ENCODE results near the gene PRRT4. TPM values are rescaled to one million over a fixed set of nuclear protein-coding genes. Genes with fewer than 3 reads are reported as not detected.
A peak's percentile ranks its signal among the peaks of the same experiment; 100 is the strongest.

The PRRT4 gene
- total RNA-seq, 1 donor from 2014 or later: 4.0 TPM

DNA sequence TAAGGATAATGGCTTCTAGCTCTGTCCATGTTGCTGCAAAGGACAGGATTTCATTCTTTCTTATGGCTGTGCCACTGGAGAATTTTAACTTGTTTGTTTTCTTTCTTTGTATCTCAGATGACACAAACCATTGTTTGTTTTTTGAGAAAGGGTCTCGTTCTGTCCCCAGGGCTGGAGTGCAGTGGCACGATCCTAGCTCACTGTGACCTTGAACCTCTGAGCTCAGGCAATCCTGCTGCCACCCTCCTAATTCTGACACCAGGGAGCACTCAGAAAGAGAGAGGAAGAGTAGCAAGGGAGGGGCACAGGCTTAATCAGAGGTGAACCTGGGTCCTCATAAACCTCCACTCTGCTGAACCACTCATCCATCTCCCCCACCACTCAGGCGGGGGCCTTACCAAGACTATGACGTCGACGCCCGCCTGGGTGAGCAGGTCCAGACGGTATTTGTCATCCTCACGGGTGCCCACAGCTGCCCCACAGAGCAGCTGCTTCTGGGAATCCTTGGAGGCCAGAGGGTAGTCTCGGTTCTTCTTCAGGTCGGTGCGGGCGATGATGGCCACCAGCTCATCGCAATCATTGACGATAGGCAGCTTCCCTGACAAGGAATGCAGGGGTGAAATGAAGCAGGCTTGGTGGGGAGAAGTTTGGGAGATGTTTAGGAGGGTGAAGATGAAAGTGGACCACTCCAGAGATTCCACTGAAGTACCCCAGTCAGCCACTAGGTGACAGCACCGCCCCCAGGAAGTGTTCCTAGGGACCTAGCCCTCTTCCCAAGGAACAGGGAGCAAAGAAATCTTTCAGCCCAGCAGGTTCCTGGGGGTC lies 36.7 kb upstream of the PRRT4 start:
- intact Hi-C loops (cut with DNase I): no loop called here
- DNase-seq (ENCODE audit: low spot score) (peak; percentile 84), ATAC-seq (peak; percentile 73)

DNA sequence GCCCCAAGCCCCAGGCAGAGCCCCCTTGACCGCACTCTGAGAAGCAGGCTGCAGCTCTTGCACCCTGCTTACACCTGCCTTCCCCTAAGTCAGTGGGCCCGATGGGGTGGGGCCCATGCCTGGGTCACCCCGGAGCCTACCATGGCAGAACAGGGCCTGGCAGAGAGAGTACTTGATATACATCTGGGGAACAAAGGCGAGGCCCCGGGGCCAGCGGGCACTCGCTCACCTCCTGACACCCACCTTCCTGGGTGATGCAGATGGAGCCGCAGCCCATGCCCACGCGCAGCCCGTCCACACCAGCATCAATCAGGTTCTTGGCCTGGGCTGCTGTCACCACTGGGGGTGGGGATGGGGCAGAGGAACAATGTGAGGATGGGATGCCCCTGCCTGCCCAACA lies 34.9 kb upstream of the PRRT4 start:
- ATAC-seq: no peak
- DNase-seq (ENCODE audit: low spot score): no peak
- intact Hi-C loops (cut with DNase I): no loop called here

GRCh38 chr7:128395748-128396147 lies 34.3 kb upstream of the PRRT4 start:
- ATAC-seq (no peak), DNase-seq (ENCODE audit: low spot score) (no peak)
- intact Hi-C loops (cut with DNase I): no loop called here

DNA sequence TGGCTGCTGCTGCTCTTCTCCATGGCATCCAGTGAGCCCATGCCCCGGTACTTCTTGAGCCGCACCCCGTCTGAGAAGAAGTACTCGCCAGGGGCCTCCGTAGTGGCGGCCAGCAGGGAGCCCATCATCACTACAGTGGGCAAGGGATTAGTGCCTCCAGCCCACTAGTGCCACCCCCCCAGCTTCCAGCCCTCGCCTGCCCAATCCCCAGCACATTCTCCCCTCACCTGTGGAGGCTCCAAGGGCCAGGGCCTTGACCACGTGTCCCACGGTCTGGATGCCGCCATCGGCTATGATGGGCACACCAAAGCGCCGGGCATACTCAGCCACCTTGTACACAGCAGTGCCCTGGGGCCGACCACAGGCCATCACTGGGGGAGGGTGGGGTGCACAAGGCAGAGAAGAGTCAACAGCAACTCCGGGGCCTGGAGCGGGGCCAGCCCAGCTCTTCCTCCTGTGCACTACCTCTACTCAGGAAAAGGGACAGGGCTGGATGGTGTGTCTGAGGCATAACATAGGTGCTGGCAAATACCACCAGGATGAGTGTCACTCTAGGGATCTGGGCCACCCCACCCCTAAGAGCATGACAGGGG lies 33.5 kb upstream of the PRRT4 start:
- intact Hi-C loops (cut with DNase I): no loop called here
- ATAC-seq (no peak), DNase-seq (ENCODE audit: low spot score) (no peak)

DNA sequence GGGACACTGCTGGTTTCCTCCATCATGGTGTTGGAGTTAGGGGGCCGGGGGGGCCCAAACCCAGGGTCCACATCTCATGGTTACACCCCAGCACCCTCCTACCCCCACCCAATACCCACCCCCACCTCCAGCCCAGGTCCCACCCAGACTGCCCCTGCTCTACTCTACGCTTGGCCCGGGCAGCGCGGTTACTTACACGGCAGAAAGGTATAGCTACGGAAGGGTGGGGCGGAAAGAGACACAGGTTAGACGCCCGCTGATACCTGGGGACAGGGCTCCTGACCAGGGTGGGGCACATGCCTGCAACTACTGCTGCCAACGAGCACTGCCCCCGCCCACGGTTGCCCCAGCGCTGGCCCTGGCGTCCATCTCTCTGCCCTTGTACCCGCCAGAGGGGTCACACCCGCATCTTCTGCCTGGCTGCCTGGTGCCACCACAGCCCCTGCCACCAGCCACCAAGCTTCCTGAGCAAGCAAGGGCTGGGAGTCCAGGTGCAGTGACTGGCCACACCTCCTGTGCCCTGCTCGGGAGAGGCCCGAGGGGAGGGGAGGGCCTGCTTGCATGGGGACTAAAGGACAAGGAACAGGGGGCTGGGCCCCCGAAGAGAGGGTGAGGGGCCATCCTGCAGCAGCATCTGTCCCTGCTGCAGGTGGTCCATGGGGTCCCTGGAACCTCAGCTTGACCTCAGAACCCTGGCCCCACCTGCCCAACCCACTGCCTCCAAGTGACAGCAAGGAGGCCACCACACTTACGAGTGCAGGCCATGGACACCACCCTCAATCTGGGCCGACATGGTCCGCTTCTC lies 32.2 kb upstream of the PRRT4 start:
- DNase-seq (ENCODE audit: low spot score): no peak

DNA sequence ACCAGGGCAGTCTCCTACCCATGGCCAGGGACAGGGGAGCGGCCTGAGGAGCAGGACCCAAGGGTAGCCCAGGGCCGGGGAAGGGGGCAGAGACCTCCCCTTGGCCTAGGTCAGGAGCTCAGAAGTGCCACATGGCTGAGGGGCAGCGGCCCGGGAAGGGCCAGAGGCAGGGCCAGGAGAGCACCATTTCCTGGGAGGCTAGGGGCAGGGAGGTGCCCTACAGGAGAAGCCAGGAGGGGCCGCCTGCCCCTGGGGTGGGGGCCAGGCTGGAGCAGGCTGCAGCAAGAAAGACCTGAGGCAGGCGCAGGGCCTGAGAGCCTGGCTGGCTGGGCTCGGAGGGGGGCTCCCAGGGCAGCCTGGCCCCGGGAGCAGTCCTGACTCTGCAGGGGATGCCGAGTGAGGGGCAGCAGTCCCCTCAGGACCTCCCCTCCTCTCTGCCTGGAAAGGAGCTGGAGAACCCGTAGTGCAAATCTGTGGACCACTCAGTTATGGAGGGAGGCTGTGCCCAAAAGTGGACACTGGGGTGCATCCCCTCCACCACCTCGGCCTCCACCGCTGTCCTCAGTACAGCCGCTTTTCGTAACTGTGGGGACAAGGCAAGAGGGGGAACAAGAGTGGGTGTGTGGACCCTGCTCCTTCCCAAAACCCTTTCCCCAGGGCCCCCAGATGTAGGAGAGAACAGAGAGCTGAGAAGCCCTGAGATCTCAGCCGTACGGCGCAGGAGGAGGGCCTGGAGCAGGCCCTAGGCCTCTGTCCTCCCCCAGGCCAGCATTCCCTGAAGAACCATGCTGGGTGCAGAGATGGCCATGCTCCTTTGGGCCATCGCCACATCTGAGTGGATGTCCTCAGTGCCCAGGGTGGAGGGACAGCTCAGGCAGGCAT lies 31.2 kb upstream of the PRRT4 start:
- intact Hi-C loops (cut with DNase I): no loop called here
- ATAC-seq (no peak), DNase-seq (ENCODE audit: low spot score) (no peak)

More for the DNA sequence above, 32.2 kb upstream of the PRRT4 start:
- intact Hi-C loops (cut with DNase I): no loop called here
- ATAC-seq: no peak

GRCh38 chr7:128391805-128392204 lies 30.3 kb upstream of the PRRT4 start:
- ATAC-seq: no peak
- intact Hi-C loops (cut with DNase I): no loop called here
- DNase-seq (ENCODE audit: low spot score): no peak

- no peak for ATAC-seq
Observed at GRCh38 chr7:128390871-128391565, 29.5 kb upstream of the PRRT4 start.

DNA sequence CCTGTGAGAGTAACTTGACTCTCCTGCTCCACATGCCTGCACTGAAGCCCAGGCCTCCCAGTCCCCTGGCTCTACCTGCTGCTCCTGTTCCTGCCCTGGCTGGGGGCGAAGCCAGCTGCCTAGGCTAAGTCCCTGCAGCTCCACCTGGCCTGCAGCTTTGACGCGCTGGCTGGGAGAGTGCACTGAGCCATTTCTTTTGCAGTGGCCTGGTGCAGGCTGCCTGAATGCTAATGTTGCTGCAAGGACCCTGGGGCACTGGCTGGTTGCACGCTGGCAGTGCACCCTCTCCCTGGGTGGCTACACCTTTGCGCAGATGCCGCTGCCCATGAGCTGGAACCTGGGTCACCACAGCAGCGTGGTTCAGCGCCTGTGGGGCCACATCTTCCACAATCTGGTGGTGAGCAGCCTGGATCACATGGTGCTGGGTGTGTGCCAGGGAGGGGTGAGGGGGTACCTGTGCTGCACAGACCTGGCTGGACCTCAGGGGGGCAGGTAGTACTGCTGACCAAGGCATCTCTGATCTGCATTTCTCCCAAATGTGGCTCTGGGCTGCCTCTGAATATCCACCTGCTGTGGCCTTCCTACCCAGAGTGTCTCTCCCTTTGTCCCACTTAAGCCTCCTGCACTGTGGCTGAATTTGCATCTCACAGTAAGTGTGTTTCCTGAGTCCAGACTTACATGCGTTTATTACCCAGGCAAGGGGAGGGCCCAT lies 28.3 kb upstream of the PRRT4 start:
- no peak for ATAC-seq

More at GRCh38 chr7:128390871-128391565, 29.5 kb upstream of the PRRT4 start:
- intact Hi-C loops (cut with DNase I): no loop called here
- no peak for DNase-seq (ENCODE audit: low spot score)

DNA sequence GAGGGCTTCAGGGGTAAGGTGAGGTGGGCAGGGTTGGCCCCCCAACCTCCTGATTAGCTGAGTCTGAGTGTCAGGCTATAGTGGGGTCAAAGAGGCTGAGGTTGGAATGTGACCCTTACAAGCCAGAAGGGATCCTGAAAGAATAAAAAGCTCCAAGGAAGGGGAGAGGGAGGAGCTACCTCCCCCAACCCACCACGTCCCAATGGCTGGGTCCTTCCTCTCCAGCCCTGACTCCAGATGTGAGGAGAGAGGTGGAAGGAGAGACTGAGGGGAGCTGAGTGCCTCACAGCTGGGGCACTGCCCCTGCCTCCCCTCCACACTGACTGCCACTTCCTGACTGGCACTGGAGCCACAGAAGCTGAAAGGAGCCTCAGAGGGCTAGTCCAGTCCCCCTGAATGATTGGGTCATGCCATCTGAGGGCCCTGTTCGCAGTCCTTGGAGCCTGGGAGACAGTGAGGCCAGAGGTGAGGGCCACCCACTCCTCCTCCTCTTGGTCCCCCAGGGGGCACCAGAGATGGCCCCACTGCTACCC lies 27.7 kb upstream of the PRRT4 start:
- intact Hi-C loops (cut with DNase I): no loop called here
- DNase-seq (ENCODE audit: low spot score) (no peak), ATAC-seq (no peak)

More for the DNA sequence above, 28.3 kb upstream of the PRRT4 start:
- intact Hi-C loops (cut with DNase I): no loop called here
- DNase-seq (ENCODE audit: low spot score): no peak

GRCh38 chr7:128388145-128388485 lies 26.6 kb upstream of the PRRT4 start:
- ATAC-seq (no peak), DNase-seq (ENCODE audit: low spot score) (no peak)
- intact Hi-C loops (cut with DNase I): loop anchor here (1.0 kb wide), 1 partner anchor 18 kb away; no protein-coding TSS in a partner anchor

GRCh38 chr7:128387216-128388144 lies 26.0 kb upstream of the PRRT4 start:
- DNase-seq (ENCODE audit: low spot score): peak; percentile 92
- ATAC-seq: peak; percentile 94
- intact Hi-C loops (cut with DNase I): loop anchor here (1.0 kb wide), 1 partner anchor 19 kb away; no protein-coding TSS in a partner anchor

- intact Hi-C loops (cut with DNase I): no loop called here
- ATAC-seq (no peak), DNase-seq (ENCODE audit: low spot score) (no peak)
Observed at GRCh38 chr7:128385988-128386925, 24.8 kb upstream of the PRRT4 start.

GRCh38 chr7:128384726-128385125 lies 23.2 kb upstream of the PRRT4 start:
- no peak for DNase-seq (ENCODE audit: low spot score)
- intact Hi-C loops (cut with DNase I): no loop called here
- ATAC-seq: no peak

DNA sequence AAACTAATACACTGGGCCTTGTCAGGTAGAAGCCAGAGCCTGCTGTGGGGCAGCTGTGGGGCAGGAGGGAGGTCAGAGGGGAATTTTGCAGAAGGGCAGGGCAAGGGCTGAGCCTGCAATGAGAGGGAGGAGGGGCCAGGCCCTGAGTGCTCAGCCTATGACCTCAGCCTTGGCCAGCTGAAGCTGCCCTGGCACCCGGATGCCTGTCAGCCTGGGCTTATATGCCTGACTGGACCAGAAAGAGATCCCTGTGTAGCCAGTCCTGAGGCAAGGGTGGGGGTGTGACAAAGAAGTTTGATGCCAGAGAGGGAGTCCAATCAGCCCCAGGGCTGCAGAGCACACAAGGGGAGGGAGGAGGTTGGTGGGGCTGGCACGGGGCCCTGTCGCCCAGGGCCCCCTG lies 22.3 kb upstream of the PRRT4 start:
- no peak for ATAC-seq

More for the DNA sequence above, 22.3 kb upstream of the PRRT4 start:
- intact Hi-C loops (cut with DNase I): no loop called here
- no peak for DNase-seq (ENCODE audit: low spot score)
